Spleen (tissue), 11 donors: Measurements from ENCODE around the gene RRAD. TPM values are rescaled to one million over a fixed set of nuclear protein-coding genes. Genes with fewer than 3 reads are reported as not detected.

Source experiments
- DNase-seq: peaks from one replicate; pipeline ENCODE4 v3.0.0-alpha.2; 2020
- H3K27ac ChIP-seq, 8 donors: fragments of 200-600 bp; sonication (generic) in 7 of 8; 1 replicate in 4 of 8; 2 replicates in 4 of 8; pipeline versions ENCODE4 v1.5.0 to v1.8.0; 2016 to 2021; ENCODE audit warnings: inconsistent platforms in 4 of 8, mild to moderate bottlenecking in 4 of 8, moderate library complexity in 1 of 8
- H3K27me3 ChIP-seq, 7 donors: fragments of 200-600 bp; sonication (generic) in 6 of 7; replicated peaks in 1 of 7; 1 replicate in 4 of 7; 2 replicates in 3 of 7; pipeline versions ENCODE4 v1.5.0 to v1.8.0; 2016 to 2021; ENCODE audit warnings: inconsistent platforms in 3 of 7, mild to moderate bottlenecking in 1 of 7
- H3K36me3 ChIP-seq, 6 donors: fragments of 200-600 bp; sonication (generic) in 5 of 6; 1 replicate in 4 of 6; 2 replicates in 2 of 6; pipeline versions ENCODE4 v1.5.0 to v1.8.0; 2016 to 2021; ENCODE audit warnings: inconsistent platforms in 2 of 6
- H3K4me1 ChIP-seq, 6 donors: fragments of 200-600 bp; sonication (generic) in 5 of 6; 1 replicate in 3 of 6; 2 replicates in 3 of 6; pipeline versions ENCODE4 v1.5.0 to v1.8.0; 2016 to 2021; ENCODE audit warnings: inconsistent platforms in 3 of 6
- H3K4me3 ChIP-seq, 8 donors: fragments of 200-600 bp; sonication (generic) in 7 of 8; 1 replicate in 4 of 8; 2 replicates in 4 of 8; pipeline versions ENCODE4 v1.5.0 to v1.8.0; 2016 to 2021; ENCODE audit warnings: inconsistent platforms in 4 of 8, mild to moderate bottlenecking in 4 of 8, moderate library complexity in 2 of 8
- H3K9me3 ChIP-seq, 8 donors: fragments of 200-600 bp; sonication (generic) in 7 of 8; 1 replicate in 4 of 8; 2 replicates in 4 of 8; pipeline versions ENCODE4 v1.5.0 to v1.8.0; 2016 to 2021; ENCODE audit warnings: inconsistent platforms in 4 of 8
- POLR2A ChIP-seq, 3 donors: fragments of 450-650 bp; IDR thresholded peaks; one replicate each; pipeline ENCODE4 v1.5.1; 2017; ENCODE audit warnings: antibody characterized with exemption in 3 of 3, mild to moderate bottlenecking in 1 of 3
- POLR2AphosphoS5 ChIP-seq, 3 donors: sonication (generic); formaldehyde crosslinking; IDR thresholded peaks; one replicate each; pipeline ENCODE4 v1.5.1; 2017; ENCODE audit warnings: antibody characterized with exemption in 3 of 3
- WGBS, 5 donors: extraction: QIAGEN DNeasy Blood & Tissue Kit in 3 of 5; methylation state at CpG; one replicate each; pipeline versions ENCODE4 v1.1.5 to v1.1.7; 2013 to 2018; 5-methylcytosine and 5-hydroxymethylcytosine counted together
- intact Hi-C: fragments of 100-400 bp; cut with DNase I; formaldehyde crosslinking; loops from one replicate; pipeline ENCODE4 v1.15.0; 2023; ENCODE audit warnings: low total_unique reads
- polyA plus RNA-seq, 3 donors: library from polyadenylated mRNA; stranded (reverse); fragments of 200-250 nt; gene quantifications; one replicate each; pipeline ENCODE4 v1.2.1, GENCODE V29; 2013
- total RNA-seq, 7 donors: library from RNA; depleted of rRNA in 3 of 7; stranded (reverse); fragments of >200 nt in 3 of 7; fragmentation: NEBNext Ultra II Directional in 4 of 7; extraction: Animal tissue kit (Norgen Biotek cat#: 25700) in 4 of 7; gene quantifications; one replicate each; pipeline versions ENCODE4 v1.1.0 to v1.2.1, GENCODE V29; 2016 to 2021
- TF ChIP-seq, protein P1 (sequence below), 11 experiments: fragments of 200-600 bp in 7 of 11; fragments of 450-650 bp in 4 of 11; sonication (generic) in 4 of 11; IDR thresholded peaks in 8 of 11; conservative IDR thresholded peaks in 3 of 11; 1 replicate in 7 of 11; 2 replicates in 4 of 11; pipeline versions ENCODE4 v1.4.0 to v1.8.0; 2016 to 2021; ENCODE audit warnings: antibody characterized with exemption in 11 of 11, inconsistent platforms in 4 of 11, mild to moderate bottlenecking in 1 of 11
- donor health status: healthy with polysubstance abuse.
- donor health status: DM: no; HTN: no; CAD: no; lungs with moderate emphysema.
- donor health status: DM: no; HTN: no; CAD: no.
- donor health status: Bipolar disorder and iron deficiency.
- donor health status: healthy.
- donor health status: DM: no; HTN: no; CAD: no.
- donor health status: DM: yes; HTN: yes; CAD: no.

Gene RRAD
- total and polyA plus RNA-seq, 10 donors = 0.52 to 16.4 (median 1.9) TPM

DNA sequence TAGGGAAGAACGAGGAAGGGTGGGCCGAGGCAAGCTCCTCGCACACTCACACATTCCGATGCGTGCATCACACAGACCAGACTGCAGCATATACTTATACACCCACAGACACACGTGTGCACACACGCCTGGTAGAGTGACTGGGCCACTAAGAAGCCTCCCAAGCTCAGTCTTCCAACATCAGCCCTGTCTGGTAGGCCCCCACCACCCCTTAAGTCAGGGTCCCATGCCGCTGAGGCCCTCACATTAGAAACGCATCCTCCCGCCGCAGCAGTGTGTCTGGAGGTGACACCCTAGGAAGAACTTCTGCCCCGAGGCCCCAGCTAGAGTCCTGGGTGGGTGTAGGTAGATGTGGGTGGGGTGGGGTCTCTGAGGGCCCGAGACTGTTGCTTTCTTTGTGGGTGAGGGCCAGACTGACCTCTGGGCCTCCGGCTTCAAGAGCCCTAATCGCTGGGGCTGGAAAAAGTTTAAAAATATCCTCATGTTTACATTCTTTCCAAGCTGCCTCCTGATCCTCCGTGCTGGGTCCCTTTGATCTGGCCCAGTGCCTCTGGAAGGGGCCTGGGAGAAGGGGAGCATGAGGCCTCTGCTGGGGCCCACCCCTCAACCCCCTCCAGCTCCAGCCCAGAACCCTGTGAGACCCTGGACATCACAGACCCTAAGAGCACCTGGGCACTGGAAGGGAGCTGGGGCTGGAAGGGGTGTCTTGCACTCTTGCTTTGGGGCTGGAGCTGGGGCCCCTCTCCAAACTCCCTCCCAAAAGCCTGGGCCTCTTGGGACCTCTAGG is 20.3 kb downstream of the RRAD start:
- Histone ChIP-seq H3K36me3 (no peaks in the 10 kb centered on the region), H3K4me3 (no peak overlapping the region), H3K27ac (no peak overlapping the region), H3K9me3 (no peaks in the 10 kb centered on the region), H3K4me1 (peaks cover 0 to 9% (median 4%) of the 10 kb centered on the region in 6 donors), H3K27me3 (no peaks in the 10 kb centered on the region)
- intact Hi-C loops = no loop called here
- peak; percentile 51 for DNase-seq
- WGBS, 5 donors = 72 to 86% (median 79%) methylated on average over 16 of the region's 16 CpGs
- no peak for TF ChIP-seq POLR2AphosphoS5 (IDR thresholded peaks at IDR 0.05)
- TF ChIP-seq, protein P1, sequence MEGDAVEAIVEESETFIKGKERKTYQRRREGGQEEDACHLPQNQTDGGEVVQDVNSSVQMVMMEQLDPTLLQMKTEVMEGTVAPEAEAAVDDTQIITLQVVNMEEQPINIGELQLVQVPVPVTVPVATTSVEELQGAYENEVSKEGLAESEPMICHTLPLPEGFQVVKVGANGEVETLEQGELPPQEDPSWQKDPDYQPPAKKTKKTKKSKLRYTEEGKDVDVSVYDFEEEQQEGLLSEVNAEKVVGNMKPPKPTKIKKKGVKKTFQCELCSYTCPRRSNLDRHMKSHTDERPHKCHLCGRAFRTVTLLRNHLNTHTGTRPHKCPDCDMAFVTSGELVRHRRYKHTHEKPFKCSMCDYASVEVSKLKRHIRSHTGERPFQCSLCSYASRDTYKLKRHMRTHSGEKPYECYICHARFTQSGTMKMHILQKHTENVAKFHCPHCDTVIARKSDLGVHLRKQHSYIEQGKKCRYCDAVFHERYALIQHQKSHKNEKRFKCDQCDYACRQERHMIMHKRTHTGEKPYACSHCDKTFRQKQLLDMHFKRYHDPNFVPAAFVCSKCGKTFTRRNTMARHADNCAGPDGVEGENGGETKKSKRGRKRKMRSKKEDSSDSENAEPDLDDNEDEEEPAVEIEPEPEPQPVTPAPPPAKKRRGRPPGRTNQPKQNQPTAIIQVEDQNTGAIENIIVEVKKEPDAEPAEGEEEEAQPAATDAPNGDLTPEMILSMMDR (IDR thresholded peaks at IDR 0.05 in 8 of 11, conservative IDR thresholded peaks at IDR 0.05 in 3 of 11) = no peak
- no peak for TF ChIP-seq POLR2A (IDR thresholded peaks at IDR 0.05)

DNA sequence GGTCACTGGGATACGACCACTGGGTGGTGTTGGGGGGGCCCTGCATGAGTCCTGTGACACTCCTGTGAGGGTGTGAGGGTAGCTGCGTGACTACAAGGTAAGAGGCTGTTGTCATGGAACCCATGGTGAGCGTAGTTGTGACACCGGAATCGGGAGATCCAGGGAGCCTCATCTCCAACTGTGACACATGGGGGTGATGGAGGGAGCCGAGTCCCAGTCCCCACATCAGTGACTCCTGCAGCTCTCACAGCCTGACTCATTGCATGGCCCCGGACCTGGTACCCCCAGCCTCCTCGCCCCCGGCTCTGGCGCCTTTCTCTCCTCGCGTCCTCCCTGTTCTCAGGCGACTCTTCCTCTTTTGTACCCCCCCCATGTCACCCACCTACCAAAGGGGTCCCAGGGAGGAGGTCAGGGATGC is 20.9 kb downstream of the RRAD start:
- intact Hi-C loops = no loop called here
- no peak overlapping the region for H3K27ac ChIP-seq
- no peak for DNase-seq

DNA sequence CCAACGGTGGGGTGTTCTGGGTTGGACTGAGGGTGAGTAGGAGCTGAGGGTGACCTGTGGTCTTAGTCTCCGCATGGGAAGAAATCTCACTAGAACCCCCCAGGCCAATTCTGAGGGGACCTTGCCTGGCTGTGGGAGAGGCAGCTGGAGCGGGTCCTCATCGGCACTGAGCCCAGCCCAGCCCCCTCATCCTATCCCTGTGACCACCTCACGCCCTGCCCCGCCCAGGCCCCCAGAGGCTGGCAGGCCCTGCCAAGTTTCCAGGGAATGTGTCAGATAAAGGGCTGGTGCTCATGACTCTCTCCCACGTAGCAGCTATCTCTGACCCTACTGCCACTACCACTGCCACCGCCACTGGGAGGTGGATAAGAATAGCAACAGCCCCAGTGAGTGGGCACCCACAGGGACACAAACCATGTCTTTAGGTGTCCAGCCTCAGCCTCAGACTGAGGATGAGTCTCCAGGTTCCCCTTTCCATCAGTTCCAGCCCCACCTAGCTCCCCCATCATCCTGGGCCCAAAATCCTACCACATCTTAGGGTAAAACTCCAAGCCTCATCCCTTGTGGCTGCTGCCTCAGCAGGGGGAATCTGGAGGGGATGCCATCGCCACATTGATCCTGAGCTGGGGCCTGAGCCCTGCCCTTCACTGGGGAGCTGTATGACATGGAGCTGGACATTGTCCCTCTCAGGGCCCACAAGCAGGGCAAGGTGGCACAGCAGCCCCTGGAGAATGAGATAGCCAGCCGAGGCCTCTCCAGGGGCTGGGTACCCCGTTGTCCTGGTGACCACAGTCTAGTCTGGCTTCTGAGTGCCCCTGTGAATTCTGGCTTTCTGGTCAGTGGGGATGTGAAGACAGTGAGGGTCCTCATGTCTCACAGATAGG is 21.5 kb downstream of the RRAD start:
- H3K27ac ChIP-seq = peak overlapping the region in 2 of 8 donors; percentile 11 to 21
- H3K27me3 ChIP-seq = no peaks in the 10 kb centered on the region
- 85 to 90% (median 87%) methylated on average over 8 to 11 of the region's 11 CpGs for WGBS, 5 donors
- DNase-seq = peak; percentile 51
- no peaks in the 10 kb centered on the region for H3K36me3 ChIP-seq
- peaks cover 0 to 16% (median 7%) of the 10 kb centered on the region in 6 donors for H3K4me1 ChIP-seq
- no peak overlapping the region for H3K4me3 ChIP-seq
- intact Hi-C loops = no loop called here
- no peaks in the 10 kb centered on the region for H3K9me3 ChIP-seq
- no peak for TF ChIP-seq POLR2A (IDR thresholded peaks at IDR 0.05)
- TF ChIP-seq, protein P1 (IDR thresholded peaks at IDR 0.05 in 8 of 11, conservative IDR thresholded peaks at IDR 0.05 in 3 of 11) = no peak
- TF ChIP-seq POLR2AphosphoS5 (IDR thresholded peaks at IDR 0.05) = no peak

More for the DNA sequence above, 20.9 kb downstream of the RRAD start:
- H3K4me3 ChIP-seq = no peak overlapping the region
- H3K27me3 ChIP-seq = no peaks in the 10 kb centered on the region
- peaks cover 0 to 13% (median 7%) of the 10 kb centered on the region in 6 donors for H3K4me1 ChIP-seq
- whole genome bisulfite sequencing, 5 donors = 86 to 97% (median 90%) methylated on average over 12 to 13 of the region's 13 CpGs
- TF ChIP-seq, protein P1 (IDR thresholded peaks at IDR 0.05 in 8 of 11, conservative IDR thresholded peaks at IDR 0.05 in 3 of 11) = no peak
- TF ChIP-seq POLR2A (IDR thresholded peaks at IDR 0.05) (no peak), POLR2AphosphoS5 (IDR thresholded peaks at IDR 0.05) (no peak)
- no peaks in the 10 kb centered on the region for H3K9me3 ChIP-seq
- H3K36me3 ChIP-seq = no peaks in the 10 kb centered on the region
